ENCODE results near the gene AZIN2. TPM values are rescaled to one million over a fixed set of nuclear protein-coding genes. Genes with fewer than 3 reads are reported as not detected.

AZIN2 gene
- polyA plus RNA-seq, 1 experiment, result 6.4 TPM

DNA sequence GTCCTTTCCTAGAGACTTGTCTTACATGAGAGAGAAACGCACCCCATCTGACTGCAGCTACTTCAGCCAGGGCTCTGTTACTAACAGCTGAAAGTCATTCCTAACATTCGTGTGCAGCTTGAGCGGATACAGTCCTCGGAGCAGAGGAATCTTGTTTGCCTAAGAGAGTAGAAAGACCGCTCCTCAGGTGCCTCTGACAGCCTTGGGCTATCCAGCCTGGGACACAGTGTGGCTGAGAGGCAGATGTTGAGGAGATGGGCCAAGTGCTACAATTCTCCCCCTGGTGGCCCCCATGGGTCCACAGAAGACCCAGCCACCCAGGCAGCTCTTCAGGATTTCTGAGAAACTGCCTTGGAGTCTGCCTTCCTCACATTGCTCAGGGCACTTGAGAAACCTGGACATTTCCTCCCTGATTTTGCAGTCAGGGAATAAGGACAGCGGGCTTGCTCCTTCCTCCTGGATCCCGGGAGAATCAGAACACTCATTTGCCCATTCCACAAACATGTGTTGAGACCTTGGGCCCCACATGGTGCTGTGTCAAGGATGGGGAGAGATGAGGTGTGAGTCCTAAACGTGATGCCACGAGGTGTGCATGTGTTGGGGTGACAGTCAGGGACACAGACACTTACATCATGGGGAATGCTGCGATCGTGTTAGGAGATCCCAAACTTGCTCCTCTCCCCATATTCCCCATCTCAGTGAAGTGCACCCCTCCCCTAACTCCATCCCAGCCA, 87.8 kb downstream of the AZIN2 start:
- H3K27me3 ChIP-seq (ENCODE audit: control insufficient read depth, insufficient read depth, low read length), result no peaks in the 10 kb centered on the region
- POLR2A ChIA-PET, result no interaction called here
- no peak for DNase-seq (ENCODE audit: low read depth)
- no peak overlapping the region for H3K4me3 ChIP-seq (ENCODE audit: low read depth, low read length)
- H3K36me3 ChIP-seq (ENCODE audit: control insufficient read depth, insufficient read depth, low read length), result no peaks in the 10 kb centered on the region; the same call in 1 of the 2 replicates
- CTCF ChIA-PET, result interaction anchor here (0.9 kb wide), 1 partner anchor 42 kb away, joined by 4 read pairs; no protein-coding TSS in a partner anchor
- TF ChIP-seq, protein P1, sequence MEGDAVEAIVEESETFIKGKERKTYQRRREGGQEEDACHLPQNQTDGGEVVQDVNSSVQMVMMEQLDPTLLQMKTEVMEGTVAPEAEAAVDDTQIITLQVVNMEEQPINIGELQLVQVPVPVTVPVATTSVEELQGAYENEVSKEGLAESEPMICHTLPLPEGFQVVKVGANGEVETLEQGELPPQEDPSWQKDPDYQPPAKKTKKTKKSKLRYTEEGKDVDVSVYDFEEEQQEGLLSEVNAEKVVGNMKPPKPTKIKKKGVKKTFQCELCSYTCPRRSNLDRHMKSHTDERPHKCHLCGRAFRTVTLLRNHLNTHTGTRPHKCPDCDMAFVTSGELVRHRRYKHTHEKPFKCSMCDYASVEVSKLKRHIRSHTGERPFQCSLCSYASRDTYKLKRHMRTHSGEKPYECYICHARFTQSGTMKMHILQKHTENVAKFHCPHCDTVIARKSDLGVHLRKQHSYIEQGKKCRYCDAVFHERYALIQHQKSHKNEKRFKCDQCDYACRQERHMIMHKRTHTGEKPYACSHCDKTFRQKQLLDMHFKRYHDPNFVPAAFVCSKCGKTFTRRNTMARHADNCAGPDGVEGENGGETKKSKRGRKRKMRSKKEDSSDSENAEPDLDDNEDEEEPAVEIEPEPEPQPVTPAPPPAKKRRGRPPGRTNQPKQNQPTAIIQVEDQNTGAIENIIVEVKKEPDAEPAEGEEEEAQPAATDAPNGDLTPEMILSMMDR (IDR thresholded peaks at IDR 0.05; ENCODE audit: insufficient read depth, low read depth, low read length), result peak; percentile 31; the same call in 1 of the 2 replicates

DNA sequence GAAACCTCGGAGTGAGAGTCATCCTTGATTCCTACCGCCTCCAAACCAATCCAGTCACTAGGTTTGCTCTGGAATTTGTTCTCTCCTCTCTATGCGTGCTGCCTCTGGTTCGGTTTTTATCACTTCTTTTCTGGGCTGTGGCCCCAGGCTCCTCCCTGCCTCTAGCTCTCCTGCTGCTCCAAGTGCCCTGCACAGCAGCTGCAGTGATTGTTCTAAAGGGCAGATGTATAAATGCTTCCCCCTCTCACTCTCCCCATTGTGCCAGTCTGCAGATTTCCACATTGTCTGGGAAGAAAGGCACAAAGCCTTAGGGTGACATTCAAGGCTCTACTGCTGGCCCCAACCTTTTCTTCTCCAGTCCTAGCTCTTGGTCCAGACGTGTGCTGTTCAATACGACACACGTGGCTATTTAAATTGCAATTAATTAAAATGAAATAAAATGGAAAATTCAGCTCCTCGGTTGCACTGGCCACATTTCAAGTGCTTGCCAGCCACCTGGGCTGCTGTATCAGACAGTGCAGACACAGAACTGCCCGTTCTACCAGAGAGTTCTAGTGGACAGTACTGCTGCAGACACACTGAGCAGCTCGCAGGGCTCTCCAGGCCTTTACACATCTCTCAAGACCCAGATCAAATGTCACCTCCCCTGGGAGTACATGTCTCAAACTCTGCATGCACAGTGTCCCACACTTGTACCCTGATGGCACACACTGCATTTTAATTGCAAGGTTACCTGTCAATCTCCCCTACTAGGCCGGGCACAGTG, 88.5 kb downstream of the AZIN2 start:
- CTCF ChIA-PET, result interaction anchor here (1.3 kb wide), 1 partner anchor 12 kb away, joined by 3 read pairs; the partner anchor contains the start of gene TRIM62
- Histone ChIP-seq H3K27me3 (ENCODE audit: control insufficient read depth, insufficient read depth, low read length) (no peaks in the 10 kb centered on the region), H3K36me3 (ENCODE audit: control insufficient read depth, insufficient read depth, low read length) (no peaks in the 10 kb centered on the region; the same call in 1 of the 2 replicates), H3K4me3 (ENCODE audit: low read depth, low read length) (no peak overlapping the region)
- POLR2A ChIA-PET, result no interaction called here
- no peak for DNase-seq (ENCODE audit: low read depth)
- TF ChIP-seq, protein P1 (IDR thresholded peaks at IDR 0.05; ENCODE audit: insufficient read depth, low read depth, low read length), result no peak

Other genes with a start within 250 kb of the AZIN2 start
- gene FNDC5, start 210.2 kb upstream of the AZIN2 start, polyA plus RNA-seq (2011; rRNA removed), result 1.1 and 1.2 TPM in 2 replicates
- gene HPCA, start 194.7 kb upstream of the AZIN2 start, polyA plus RNA-seq (2011; rRNA removed), result not detected in 2 replicates
- gene TMEM54, start 179.8 kb upstream of the AZIN2 start, polyA plus RNA-seq (2011; rRNA removed), result 19.1 and 34.9 TPM in 2 replicates
- 7.7 and 8.2 TPM in 2 replicates for gene RNF19B, start 116.3 kb upstream of the AZIN2 start, polyA plus RNA-seq (2011; rRNA removed)
- gene AK2, start 44.3 kb upstream of the AZIN2 start, polyA plus RNA-seq (2011; rRNA removed), result 131 and 150 TPM in 2 replicates
- 3.0 and 5.2 TPM in 2 replicates for gene TRIM62, start 100.9 kb downstream of the AZIN2 start, polyA plus RNA-seq (2011; rRNA removed)
- 9.1 and 14.4 TPM in 2 replicates for gene ZNF362, start 175.3 kb downstream of the AZIN2 start, polyA plus RNA-seq (2011; rRNA removed)
- not detected in 2 replicates for gene A3GALT2, start 239.9 kb downstream of the AZIN2 start, polyA plus RNA-seq (2011; rRNA removed)

Data from BJ (cell line).